Measurements from ENCODE around the gene EVI5L.

DNA sequence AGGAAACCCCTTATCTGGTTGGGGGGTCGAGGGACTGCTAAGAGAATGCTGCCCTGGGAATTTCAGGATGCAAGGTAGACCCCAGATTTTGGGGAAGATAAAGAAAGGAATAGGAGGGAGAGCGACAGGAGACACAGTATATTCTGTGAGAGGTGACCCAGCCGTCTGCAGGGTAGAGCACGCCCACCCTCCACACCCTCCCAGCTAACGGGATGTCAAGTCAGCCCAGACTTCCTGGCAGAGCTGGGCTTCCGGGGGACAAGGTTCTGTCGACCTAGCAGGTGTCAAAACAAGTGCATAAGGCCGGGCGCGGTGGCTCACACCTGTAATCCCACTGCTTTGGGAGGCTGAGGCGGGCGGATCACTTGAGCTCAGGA lies 44.9 kb downstream of the EVI5L start:
- TF ChIP-seq EZH2 (IDR thresholded peaks at IDR 0.05; ENCODE audit: low read length, unreplicated experiment) (no peak), EZH2phosphoT487 (IDR thresholded peaks at IDR 0.05; ENCODE audit: borderline replicate concordance, low read length) (no peak)
- TF ChIP-seq, protein P1, sequence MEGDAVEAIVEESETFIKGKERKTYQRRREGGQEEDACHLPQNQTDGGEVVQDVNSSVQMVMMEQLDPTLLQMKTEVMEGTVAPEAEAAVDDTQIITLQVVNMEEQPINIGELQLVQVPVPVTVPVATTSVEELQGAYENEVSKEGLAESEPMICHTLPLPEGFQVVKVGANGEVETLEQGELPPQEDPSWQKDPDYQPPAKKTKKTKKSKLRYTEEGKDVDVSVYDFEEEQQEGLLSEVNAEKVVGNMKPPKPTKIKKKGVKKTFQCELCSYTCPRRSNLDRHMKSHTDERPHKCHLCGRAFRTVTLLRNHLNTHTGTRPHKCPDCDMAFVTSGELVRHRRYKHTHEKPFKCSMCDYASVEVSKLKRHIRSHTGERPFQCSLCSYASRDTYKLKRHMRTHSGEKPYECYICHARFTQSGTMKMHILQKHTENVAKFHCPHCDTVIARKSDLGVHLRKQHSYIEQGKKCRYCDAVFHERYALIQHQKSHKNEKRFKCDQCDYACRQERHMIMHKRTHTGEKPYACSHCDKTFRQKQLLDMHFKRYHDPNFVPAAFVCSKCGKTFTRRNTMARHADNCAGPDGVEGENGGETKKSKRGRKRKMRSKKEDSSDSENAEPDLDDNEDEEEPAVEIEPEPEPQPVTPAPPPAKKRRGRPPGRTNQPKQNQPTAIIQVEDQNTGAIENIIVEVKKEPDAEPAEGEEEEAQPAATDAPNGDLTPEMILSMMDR (conservative IDR thresholded peaks at IDR 0.05; ENCODE audit: low read depth, low read length) = no peak
